ENCODE measurements around the gene PRRC2B. TPM values are rescaled to one million over a fixed set of nuclear protein-coding genes. Genes with fewer than 3 reads are reported as not detected.

Gene PRRC2B
- total RNA-seq, 1 donor from 2014 or later: 112 TPM

DNA sequence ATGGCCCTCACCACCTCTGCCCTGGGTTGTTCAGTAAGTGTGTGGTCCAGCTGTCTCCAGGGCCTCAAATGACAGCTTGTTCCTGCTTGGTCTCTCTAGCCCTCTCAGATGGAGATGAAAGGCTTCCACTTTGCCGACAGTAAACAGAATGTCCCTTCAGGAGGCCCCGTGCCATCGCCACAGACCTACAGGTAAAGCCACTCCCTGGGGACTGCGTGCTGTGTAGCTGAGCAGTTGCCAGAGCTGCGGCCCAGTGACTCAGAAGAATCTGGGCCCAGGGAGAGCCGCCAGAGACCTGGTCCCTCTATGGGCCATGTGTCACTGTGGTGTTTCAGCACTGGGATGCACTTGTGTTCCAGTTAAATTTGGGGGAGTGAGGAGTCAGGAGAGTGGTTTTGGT, 98.2 kb downstream of the PRRC2B start:
- H3K4me3 ChIP-seq (ENCODE audit: low read depth, low read length): no peak overlapping the region
- no peak for DNase-seq (ENCODE audit: low read depth)
- TF ChIP-seq, protein P1, sequence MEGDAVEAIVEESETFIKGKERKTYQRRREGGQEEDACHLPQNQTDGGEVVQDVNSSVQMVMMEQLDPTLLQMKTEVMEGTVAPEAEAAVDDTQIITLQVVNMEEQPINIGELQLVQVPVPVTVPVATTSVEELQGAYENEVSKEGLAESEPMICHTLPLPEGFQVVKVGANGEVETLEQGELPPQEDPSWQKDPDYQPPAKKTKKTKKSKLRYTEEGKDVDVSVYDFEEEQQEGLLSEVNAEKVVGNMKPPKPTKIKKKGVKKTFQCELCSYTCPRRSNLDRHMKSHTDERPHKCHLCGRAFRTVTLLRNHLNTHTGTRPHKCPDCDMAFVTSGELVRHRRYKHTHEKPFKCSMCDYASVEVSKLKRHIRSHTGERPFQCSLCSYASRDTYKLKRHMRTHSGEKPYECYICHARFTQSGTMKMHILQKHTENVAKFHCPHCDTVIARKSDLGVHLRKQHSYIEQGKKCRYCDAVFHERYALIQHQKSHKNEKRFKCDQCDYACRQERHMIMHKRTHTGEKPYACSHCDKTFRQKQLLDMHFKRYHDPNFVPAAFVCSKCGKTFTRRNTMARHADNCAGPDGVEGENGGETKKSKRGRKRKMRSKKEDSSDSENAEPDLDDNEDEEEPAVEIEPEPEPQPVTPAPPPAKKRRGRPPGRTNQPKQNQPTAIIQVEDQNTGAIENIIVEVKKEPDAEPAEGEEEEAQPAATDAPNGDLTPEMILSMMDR (conservative IDR thresholded peaks at IDR 0.05; ENCODE audit: low read depth, low read length): no peak

DNA sequence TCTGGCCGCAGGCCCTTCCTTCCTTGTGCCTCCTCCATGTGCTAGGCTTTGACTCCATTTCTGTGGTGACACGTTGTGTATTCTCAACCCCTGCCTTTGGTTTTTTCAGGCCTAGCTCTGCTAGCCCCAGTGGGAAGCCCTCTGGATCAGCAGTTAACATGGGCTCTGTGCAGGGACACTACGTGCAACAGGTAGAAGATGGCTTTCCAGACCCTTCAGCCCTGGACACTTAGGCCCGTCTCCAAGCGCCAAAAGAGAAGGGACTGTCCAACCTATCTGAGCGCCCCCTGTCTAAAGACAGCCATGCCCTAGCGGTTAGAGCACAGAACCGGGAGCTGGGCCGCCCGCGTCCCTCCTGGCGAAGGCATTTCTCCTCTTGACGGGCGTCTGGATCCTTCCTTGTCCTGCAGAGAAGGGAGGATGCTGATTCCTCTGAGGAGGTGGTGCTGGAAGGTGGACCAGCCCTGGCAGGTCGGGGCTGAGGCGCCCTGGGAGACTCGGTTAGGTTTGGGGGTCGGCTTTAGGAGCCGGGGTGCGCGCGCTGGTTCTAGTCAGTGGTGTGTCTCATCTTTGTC, 100.5 kb downstream of the PRRC2B start:
- TF ChIP-seq, protein P1 (conservative IDR thresholded peaks at IDR 0.05; ENCODE audit: low read depth, low read length): no peak
- no peak overlapping the region for H3K4me3 ChIP-seq (ENCODE audit: low read depth, low read length)
- DNase-seq (ENCODE audit: low read depth): no peak

DNA sequence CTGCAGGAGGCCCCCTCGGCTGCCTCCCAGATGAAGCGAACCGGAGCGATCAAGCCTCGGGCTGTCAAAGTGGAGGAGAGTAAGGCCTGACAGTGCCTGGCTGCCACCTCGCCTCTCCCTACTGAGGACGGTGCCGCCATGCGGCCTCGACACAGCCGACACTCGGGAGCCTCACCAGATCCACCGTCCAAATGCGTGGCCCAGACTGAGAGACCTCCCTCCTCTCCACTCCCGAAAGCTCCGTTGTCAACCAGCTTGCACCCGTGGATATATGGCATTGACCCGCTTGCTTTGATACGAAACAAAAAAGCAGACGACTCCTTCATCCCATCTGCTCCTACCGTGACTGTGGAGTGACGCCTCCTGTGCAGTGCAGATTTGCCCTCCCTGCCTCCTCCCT, 101.9 kb downstream of the PRRC2B start:
- TF ChIP-seq, protein P1 (conservative IDR thresholded peaks at IDR 0.05; ENCODE audit: low read depth, low read length): no peak
- H3K4me3 ChIP-seq (ENCODE audit: low read depth, low read length): no peak overlapping the region
- no peak for DNase-seq (ENCODE audit: low read depth)

DNA sequence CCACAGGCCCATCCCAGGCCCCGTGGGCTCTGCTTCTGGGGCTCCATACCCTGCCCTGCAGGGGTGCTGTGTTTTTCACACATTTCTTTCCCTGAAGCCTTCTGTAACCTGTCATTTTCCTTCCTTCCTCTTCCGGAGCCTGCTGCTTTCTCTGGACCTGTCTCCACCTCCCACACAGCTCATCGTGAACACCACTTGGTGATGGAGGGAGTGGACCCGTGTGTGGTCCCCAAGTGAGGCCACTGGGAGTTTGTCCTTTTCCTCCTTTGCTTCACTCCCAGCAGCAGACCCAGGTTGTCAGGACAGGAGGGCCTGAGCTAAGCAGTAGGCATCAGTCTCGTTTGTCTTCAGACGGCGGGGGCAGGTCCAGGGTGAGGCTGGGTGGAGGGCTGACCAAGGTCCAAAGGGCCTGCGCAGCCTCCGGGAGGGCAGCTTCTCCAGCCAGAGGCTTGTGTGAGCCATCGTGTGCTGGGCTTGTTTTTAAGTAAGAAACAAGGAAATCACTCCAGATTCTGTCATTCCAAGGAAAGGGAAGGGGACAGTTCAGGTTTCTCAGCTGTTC, 103.0 kb downstream of the PRRC2B start:
- TF ChIP-seq, protein P1 (conservative IDR thresholded peaks at IDR 0.05; ENCODE audit: low read depth, low read length): no peak
- DNase-seq (ENCODE audit: low read depth): no peak
- H3K4me3 ChIP-seq (ENCODE audit: low read depth, low read length): no peak overlapping the region

DNA sequence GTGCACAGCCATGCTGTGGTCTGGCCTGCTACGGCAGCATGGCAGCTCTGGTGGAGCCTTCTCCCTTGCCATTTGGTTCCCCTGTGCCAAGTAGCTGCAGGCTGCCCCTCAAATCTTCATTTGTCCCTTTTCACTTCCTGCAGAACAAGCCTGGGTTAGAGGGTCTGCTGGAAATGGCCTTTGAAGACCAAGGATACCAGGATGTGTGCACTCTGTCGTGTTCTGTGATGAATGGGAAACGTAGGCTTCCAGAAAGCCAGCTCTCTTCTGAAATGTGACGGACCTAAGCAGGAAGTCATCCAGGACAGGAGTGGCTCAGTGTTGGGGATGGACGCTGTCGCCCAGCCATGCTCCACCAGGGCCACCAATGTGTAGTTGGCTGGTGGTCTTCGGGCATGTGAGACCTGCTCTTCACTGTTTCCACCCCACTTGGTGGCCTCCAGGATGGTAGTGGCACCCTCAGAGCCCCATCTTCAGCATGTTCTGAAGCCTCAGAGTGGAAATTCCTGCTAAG, 105.4 kb downstream of the PRRC2B start:
- H3K4me3 ChIP-seq (ENCODE audit: low read depth, low read length): no peak overlapping the region
- TF ChIP-seq, protein P1 (conservative IDR thresholded peaks at IDR 0.05; ENCODE audit: low read depth, low read length): no peak
- no peak for DNase-seq (ENCODE audit: low read depth)

DNA sequence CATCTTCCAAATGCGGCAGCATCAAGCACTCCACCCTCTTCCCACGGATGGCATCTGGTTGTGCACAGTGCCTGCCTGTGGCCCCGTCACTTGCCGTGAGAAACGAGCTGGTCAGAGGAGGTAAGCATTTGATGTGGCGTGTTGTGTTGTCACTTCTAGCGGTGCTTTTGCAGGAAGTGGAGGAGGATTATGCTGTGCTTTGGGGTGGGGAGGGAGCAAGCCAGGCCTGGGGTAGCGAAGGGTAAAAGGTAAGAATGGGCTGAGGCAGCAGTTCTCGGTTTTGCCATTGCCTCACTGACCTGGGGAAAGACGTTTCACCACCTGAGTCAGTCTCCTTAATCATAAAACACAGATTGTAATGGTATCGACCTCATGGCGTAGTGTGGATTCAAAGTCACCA, 106.5 kb downstream of the PRRC2B start:
- no peak for DNase-seq (ENCODE audit: low read depth)
- TF ChIP-seq, protein P1 (conservative IDR thresholded peaks at IDR 0.05; ENCODE audit: low read depth, low read length): no peak
- H3K4me3 ChIP-seq (ENCODE audit: low read depth, low read length): no peak overlapping the region

All from epithelial cell of proximal tubule (primary cell).